Measurements from ENCODE around the gene SLC44A4.
"Not testable (repeated sequence)": the region's sequence is repeated elsewhere in the genome, so short reads cannot be mapped to it uniquely, and the experiment has no call there.

The SLC44A4 gene

GRCh38 chr6:31886541-31886991 lies 7.8 kb upstream of the SLC44A4 start:
- intact Hi-C loops (cut with DNase I), result no loop called here
- DNase-seq, result no peak

GRCh38 chr6:31884528-31885035 lies 5.8 kb upstream of the SLC44A4 start:
- DNase-seq, result no peak
- intact Hi-C loops (cut with DNase I), result no loop called here

GRCh38 chr6:31883676-31884075 lies 4.9 kb upstream of the SLC44A4 start:
- intact Hi-C loops (cut with DNase I), result no loop called here
- DNase-seq, result no peak

- intact Hi-C loops (cut with DNase I), result no loop called here
- DNase-seq, result peak in 7 of 42 donors; percentile 15 to 49 (median 41)
These were observed 3.5 kb upstream of the SLC44A4 start for GRCh38 chr6:31882344-31882743.

GRCh38 chr6:31881136-31881859 lies 2.5 kb upstream of the SLC44A4 start:
- intact Hi-C loops (cut with DNase I), result no loop called here

GRCh38 chr6:31880616-31881015 lies 1.8 kb upstream of the SLC44A4 start:
- intact Hi-C loops (cut with DNase I), result no loop called here
- no peak for DNase-seq

More at GRCh38 chr6:31881136-31881859, 2.5 kb upstream of the SLC44A4 start:
- DNase-seq, result no peak

GRCh38 chr6:31879901-31880300 lies 1.1 kb upstream of the SLC44A4 start:
- no peak for DNase-seq
- intact Hi-C loops (cut with DNase I), result no loop called here

- intact Hi-C loops (cut with DNase I), result no loop called here
- DNase-seq, result no peak
These were observed 346 bp upstream of the SLC44A4 start for GRCh38 chr6:31879143-31879542.

GRCh38 chr6:31878222-31878621 lies 575 bp downstream of the SLC44A4 start:
- intact Hi-C loops (cut with DNase I), result no loop called here
- no peak for DNase-seq

GRCh38 chr6:31877651-31878161 lies 1.1 kb downstream of the SLC44A4 start:
- intact Hi-C loops (cut with DNase I), result no loop called here

GRCh38 chr6:31877125-31877650 lies 1.6 kb downstream of the SLC44A4 start:
- intact Hi-C loops (cut with DNase I), result no loop called here
- no peak for DNase-seq

More at GRCh38 chr6:31877651-31878161, 1.1 kb downstream of the SLC44A4 start:
- no peak for DNase-seq

GRCh38 chr6:31876357-31876756 lies 2.4 kb downstream of the SLC44A4 start:
- DNase-seq, result no peak
- intact Hi-C loops (cut with DNase I), result no loop called here

- intact Hi-C loops (cut with DNase I), result no loop called here
- DNase-seq, result no peak
These were observed 2.9 kb downstream of the SLC44A4 start for GRCh38 chr6:31875877-31876276.

- intact Hi-C loops (cut with DNase I), result no loop called here
- no peak for DNase-seq
These were observed 3.8 kb downstream of the SLC44A4 start for GRCh38 chr6:31874836-31875572.

- no peak for DNase-seq
- intact Hi-C loops (cut with DNase I), result no loop called here
These were observed 4.6 kb downstream of the SLC44A4 start for GRCh38 chr6:31874084-31874670.

- intact Hi-C loops (cut with DNase I), result no loop called here
- DNase-seq, result no peak
These were observed 7.6 kb downstream of the SLC44A4 start for GRCh38 chr6:31871046-31871659.

GRCh38 chr6:31870385-31870921 lies 8.3 kb downstream of the SLC44A4 start:
- intact Hi-C loops (cut with DNase I), result no loop called here
- DNase-seq, result no peak

GRCh38 chr6:31869343-31869742 lies 9.5 kb downstream of the SLC44A4 start:
- intact Hi-C loops (cut with DNase I), result no loop called here
- DNase-seq, result no peak

- intact Hi-C loops (cut with DNase I); DNase-seq: not testable (repeated sequence)
These were observed 10.2 kb downstream of the SLC44A4 start for GRCh38 chr6:31868658-31868971.

Data from head of caudate nucleus (tissue), 42 donors.